Peyer's patch (tissue), 4 donors: ENCODE results near the gene RNF224.

Experiments used
- POLR2A ChIP-seq, 2 donors: fragments of 450-650 bp; IDR thresholded peaks; one replicate each; pipeline ENCODE4 v1.5.1; 2017; ENCODE audit warnings: antibody characterized with exemption in 2 of 2, mild to moderate bottlenecking in 2 of 2, moderate library complexity in 2 of 2
- TF ChIP-seq, protein P1 (sequence below), 6 experiments: fragments of 450-650 bp in 4 of 6; fragments of 200-600 bp in 2 of 6; sonication (generic) in 1 of 6; IDR thresholded peaks; one replicate each; pipeline ENCODE4 v1.5.1; 2017 to 2019; ENCODE audit warnings: antibody characterized with exemption in 6 of 6, mild to moderate bottlenecking in 3 of 6, moderate library complexity in 1 of 6

DNA sequence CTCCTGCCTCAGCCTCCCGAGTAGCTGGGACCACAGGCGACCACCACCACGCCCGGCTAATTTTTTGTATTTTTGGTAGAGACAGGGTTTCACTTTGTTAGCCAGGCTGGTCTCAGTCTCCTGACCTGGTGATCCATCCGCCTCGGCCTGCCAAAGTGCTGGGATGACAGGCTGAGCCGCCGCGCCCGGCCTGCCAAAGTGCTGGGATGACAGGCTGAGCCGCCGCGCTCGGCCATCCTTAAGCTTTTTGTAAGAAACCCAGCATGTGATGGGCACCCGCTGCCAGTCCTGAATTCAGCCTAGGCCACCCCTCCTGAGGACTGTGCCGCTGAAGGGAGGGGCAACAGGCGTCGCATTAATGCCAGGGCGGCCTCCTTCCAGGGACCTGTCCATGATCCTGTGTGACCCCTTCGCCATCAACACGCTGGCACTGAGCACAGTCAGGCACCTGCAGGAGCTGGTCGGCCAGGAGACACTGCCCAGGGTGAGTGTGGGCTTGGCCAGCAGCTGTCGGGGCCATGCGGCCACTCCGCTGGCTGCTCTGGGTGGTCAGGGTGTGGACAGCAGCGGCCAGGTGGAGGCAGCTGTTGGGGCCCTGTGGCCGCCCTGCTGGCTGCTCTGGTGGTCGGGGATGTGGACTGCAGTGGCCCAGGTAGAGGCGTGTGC, 38.3 kb downstream of the RNF224 start:
- TF ChIP-seq, protein P1, sequence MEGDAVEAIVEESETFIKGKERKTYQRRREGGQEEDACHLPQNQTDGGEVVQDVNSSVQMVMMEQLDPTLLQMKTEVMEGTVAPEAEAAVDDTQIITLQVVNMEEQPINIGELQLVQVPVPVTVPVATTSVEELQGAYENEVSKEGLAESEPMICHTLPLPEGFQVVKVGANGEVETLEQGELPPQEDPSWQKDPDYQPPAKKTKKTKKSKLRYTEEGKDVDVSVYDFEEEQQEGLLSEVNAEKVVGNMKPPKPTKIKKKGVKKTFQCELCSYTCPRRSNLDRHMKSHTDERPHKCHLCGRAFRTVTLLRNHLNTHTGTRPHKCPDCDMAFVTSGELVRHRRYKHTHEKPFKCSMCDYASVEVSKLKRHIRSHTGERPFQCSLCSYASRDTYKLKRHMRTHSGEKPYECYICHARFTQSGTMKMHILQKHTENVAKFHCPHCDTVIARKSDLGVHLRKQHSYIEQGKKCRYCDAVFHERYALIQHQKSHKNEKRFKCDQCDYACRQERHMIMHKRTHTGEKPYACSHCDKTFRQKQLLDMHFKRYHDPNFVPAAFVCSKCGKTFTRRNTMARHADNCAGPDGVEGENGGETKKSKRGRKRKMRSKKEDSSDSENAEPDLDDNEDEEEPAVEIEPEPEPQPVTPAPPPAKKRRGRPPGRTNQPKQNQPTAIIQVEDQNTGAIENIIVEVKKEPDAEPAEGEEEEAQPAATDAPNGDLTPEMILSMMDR (IDR thresholded peaks at IDR 0.05): no peak
- TF ChIP-seq POLR2A (IDR thresholded peaks at IDR 0.05): no peak
